Measurements from ENCODE around the gene SMARCC1.

SMARCC1 gene

GRCh38 chr3:47628426-47628825, 153.3 kb downstream of the SMARCC1 start:
- DNase-seq: no peak

GRCh38 chr3:47622671-47623461, 158.8 kb downstream of the SMARCC1 start:
- DNase-seq: no peak

GRCh38 chr3:47617086-47618010, 164.3 kb downstream of the SMARCC1 start:
- no peak for DNase-seq

- DNase-seq: no peak
Measured at GRCh38 chr3:47614788-47615187, 166.9 kb downstream of the SMARCC1 start.

GRCh38 chr3:47613722-47614121, 168.0 kb downstream of the SMARCC1 start:
- no peak for DNase-seq

- no peak for DNase-seq
Measured at GRCh38 chr3:47612879-47613278, 168.8 kb downstream of the SMARCC1 start.

- DNase-seq: no peak
Measured at GRCh38 chr3:47612178-47612577, 169.5 kb downstream of the SMARCC1 start.

- DNase-seq: no peak
Measured at GRCh38 chr3:47611576-47611975, 170.1 kb downstream of the SMARCC1 start.

- DNase-seq: no peak
Measured at GRCh38 chr3:47610583-47610982, 171.1 kb downstream of the SMARCC1 start.

GRCh38 chr3:47607335-47607734, 174.4 kb downstream of the SMARCC1 start:
- no peak for DNase-seq

GRCh38 chr3:47606165-47606564, 175.5 kb downstream of the SMARCC1 start:
- DNase-seq: no peak

- DNase-seq: no peak
Measured at GRCh38 chr3:47605652-47606051, 176.0 kb downstream of the SMARCC1 start.

- DNase-seq: no peak
Measured at GRCh38 chr3:47604145-47604544, 177.5 kb downstream of the SMARCC1 start.

- no peak for DNase-seq
Measured at GRCh38 chr3:47603332-47603731, 178.4 kb downstream of the SMARCC1 start.

- DNase-seq: no peak
Measured at GRCh38 chr3:47601281-47601680, 180.4 kb downstream of the SMARCC1 start.

GRCh38 chr3:47594792-47595191, 186.9 kb downstream of the SMARCC1 start:
- DNase-seq: no peak

GRCh38 chr3:47592066-47592795, 189.5 kb downstream of the SMARCC1 start:
- DNase-seq: no peak

GRCh38 chr3:47590216-47590615, 191.5 kb downstream of the SMARCC1 start:
- no peak for DNase-seq

GRCh38 chr3:47588587-47588986, 193.1 kb downstream of the SMARCC1 start:
- DNase-seq: no peak

GRCh38 chr3:47588053-47588452, 193.6 kb downstream of the SMARCC1 start:
- no peak for DNase-seq

- no peak for DNase-seq
Measured at GRCh38 chr3:47586746-47587145, 194.9 kb downstream of the SMARCC1 start.

GRCh38 chr3:47583320-47584075, 198.2 kb downstream of the SMARCC1 start:
- no peak for DNase-seq
